Neural cell (in vitro differentiated cells): ENCODE measurements around the gene NT5DC2.

ENCODE experiments used
- CTCF ChIP-seq: fragments of 450-650 bp; IDR thresholded peaks from 2 replicates; pipeline ENCODE4 v1.5.1; 2014; ENCODE audit warnings: antibody characterized with exemption, mild to moderate bottlenecking, moderate library complexity; ENCODE audit not compliant: poor library complexity, severe bottlenecking
- EZH2 ChIP-seq: fragments of 200-600, 300-800 bp; shearing (Covaris generic), sonication (generic); IDR thresholded peaks from 2 replicates; pipeline ENCODE4 v1.6.1; 2014; ENCODE audit warnings: antibody characterized with exemption, low read length, borderline replicate concordance, mild to moderate bottlenecking; ENCODE audit not compliant: insufficient read depth, poor library complexity, severe bottlenecking
- TAF1 ChIP-seq: IDR thresholded peaks from 2 replicates; pipeline ENCODE4 v1.6.1; 2012; ENCODE audit warnings: low read depth

GRCh38 chr3:52555056-52555455 is 21.4 kb upstream of the NT5DC2 start:
- TF ChIP-seq CTCF (no peak), TAF1 (no peak), EZH2 (no peak)
